Measurements from ENCODE around the gene TOM1L2. TPM values are rescaled to one million over a fixed set of nuclear protein-coding genes. Genes with fewer than 3 reads are reported as not detected.
"Not testable (repeated sequence)": the region's sequence is repeated elsewhere in the genome, so short reads cannot be mapped to it uniquely, and the experiment has no call there.

The TOM1L2 gene
- total RNA-seq, 1 donor from 2014 or later, result 100 TPM

- not testable (repeated sequence) for DNase-seq (ENCODE audit: low read depth)
Observed at GRCh38 chr17:17995887-17996286, 23.7 kb upstream of the TOM1L2 start.

- no peak for DNase-seq (ENCODE audit: low read depth)
Observed at GRCh38 chr17:17994271-17995069, 22.3 kb upstream of the TOM1L2 start.

- no peak for DNase-seq (ENCODE audit: low read depth)
Observed at GRCh38 chr17:17993852-17994251, 21.7 kb upstream of the TOM1L2 start.

- peak; percentile 58 for DNase-seq (ENCODE audit: low read depth)
Observed at GRCh38 chr17:17993366-17993765, 21.2 kb upstream of the TOM1L2 start.

GRCh38 chr17:17990282-17990681 is 18.1 kb upstream of the TOM1L2 start:
- no peak for DNase-seq (ENCODE audit: low read depth)

- no peak for DNase-seq (ENCODE audit: low read depth)
Observed at GRCh38 chr17:17989618-17990017, 17.4 kb upstream of the TOM1L2 start.

- DNase-seq (ENCODE audit: low read depth), result no peak
Observed at GRCh38 chr17:17989081-17989480, 16.9 kb upstream of the TOM1L2 start.

GRCh38 chr17:17988427-17988945 is 16.3 kb upstream of the TOM1L2 start:
- DNase-seq (ENCODE audit: low read depth), result peak; percentile 83

- no peak for DNase-seq (ENCODE audit: low read depth)
Observed at GRCh38 chr17:17987901-17988300, 15.7 kb upstream of the TOM1L2 start.

GRCh38 chr17:17987187-17987896 is 15.1 kb upstream of the TOM1L2 start:
- DNase-seq (ENCODE audit: low read depth), result no peak

GRCh38 chr17:17985555-17985954 is 13.4 kb upstream of the TOM1L2 start:
- peak; percentile 16 for DNase-seq (ENCODE audit: low read depth)

- no peak for DNase-seq (ENCODE audit: low read depth)
Observed at GRCh38 chr17:17985153-17985552, 13.0 kb upstream of the TOM1L2 start.

- DNase-seq (ENCODE audit: low read depth), result no peak
Observed at GRCh38 chr17:17983776-17984175, 11.6 kb upstream of the TOM1L2 start.

GRCh38 chr17:17983376-17983775 is 11.2 kb upstream of the TOM1L2 start:
- DNase-seq (ENCODE audit: low read depth), result no peak

- no peak for DNase-seq (ENCODE audit: low read depth)
Observed at GRCh38 chr17:17982801-17983200, 10.6 kb upstream of the TOM1L2 start.

GRCh38 chr17:17981330-17981729 is 9.1 kb upstream of the TOM1L2 start:
- no peak for DNase-seq (ENCODE audit: low read depth)

- DNase-seq (ENCODE audit: low read depth), result no peak
Observed at GRCh38 chr17:17979778-17980177, 7.6 kb upstream of the TOM1L2 start.

GRCh38 chr17:17978481-17979424 is 6.6 kb upstream of the TOM1L2 start:
- DNase-seq (ENCODE audit: low read depth), result no peak

GRCh38 chr17:17976931-17977570 is 4.9 kb upstream of the TOM1L2 start:
- no peak for DNase-seq (ENCODE audit: low read depth)

GRCh38 chr17:17975436-17975835 is 3.2 kb upstream of the TOM1L2 start:
- DNase-seq (ENCODE audit: low read depth), result no peak

- DNase-seq (ENCODE audit: low read depth), result no peak
Observed at GRCh38 chr17:17972952-17973254, 703 bp upstream of the TOM1L2 start.
